WTC11 (cell line): ENCODE measurements around the gene OR5K1. TPM values are rescaled to one million over a fixed set of nuclear protein-coding genes. Genes with fewer than 3 reads are reported as not detected.

Experiments used
- ATAC-seq: fragments of 200-7000 bp; cut with Tn5 transposase; 2 replicates; pipeline ENCODE4 v1.10.0; 2021; ENCODE audit warnings: mild to moderate bottlenecking, moderate library complexity
- Bru-seq: library from RNA; stranded (reverse); fragments of 400-500 nt; gene quantifications from one replicate; lab custom pipeline; 2021; lab: Mats Ljungman, UMichigan
- CTCF ChIA-PET: fragments of 300-600 bp; sonication (Branson Sonifier 250); formaldehyde crosslinking; loops from one replicate; lab custom pipeline; 2021; ENCODE audit warnings: antibody characterized with exemption; lab: Charles Lee
- POLR2A ChIA-PET: fragments of 350-600 bp; sonication (Branson Sonifier 250); formaldehyde crosslinking; loops from one replicate; lab custom pipeline; 2021; ENCODE audit warnings: antibody characterized with exemption; lab: Charles Lee
- DNase-seq: peaks from one replicate; pipeline ENCODE4 v3.0.0; 2021; ENCODE audit warnings: low spot score
- H3K27ac Mint-ChIP-seq: 2 replicates; pipeline ENCODE4 v1.8.0; 2021; ENCODE audit warnings: mixed read lengths
- H3K27me3 Mint-ChIP-seq: 2 replicates; pipeline ENCODE4 v1.8.0; 2021; ENCODE audit warnings: low read depth, mild to moderate bottlenecking, moderate library complexity, mixed read lengths
- H3K36me3 Mint-ChIP-seq: 2 replicates; pipeline ENCODE4 v1.8.0; 2021; ENCODE audit warnings: mixed read lengths
- H3K4me1 Mint-ChIP-seq: 2 replicates; pipeline ENCODE4 v1.8.0; 2022; ENCODE audit warnings: mixed read lengths
- H3K4me3 Mint-ChIP-seq: 2 replicates; pipeline ENCODE4 v1.8.0; 2021; ENCODE audit warnings: mild to moderate bottlenecking, moderate library complexity, mixed read lengths
- H3K9me3 Mint-ChIP-seq: 2 replicates; pipeline ENCODE4 v1.8.0; 2021; ENCODE audit warnings: mixed read lengths
- AR ChIP-seq: fragments of 250-450 bp; sonication (Bioruptor Pico); IDR thresholded peaks from 2 replicates; pipeline ENCODE4 v1.9.0; 2021; ENCODE audit warnings: mild to moderate bottlenecking
- ATF6 ChIP-seq: sonication (generic); formaldehyde crosslinking; IDR thresholded peaks from 2 replicates; pipeline ENCODE4 v1.8.1; 2023; ENCODE audit warnings: mild to moderate bottlenecking, missing genetic modification reagents
- CDX4 ChIP-seq: fragments of 250-450 bp; sonication (Bioruptor Pico); IDR thresholded peaks from 2 replicates; pipeline ENCODE4 v1.9.0; 2021; ENCODE audit warnings: moderate library complexity, mild to moderate bottlenecking, inconsistent platforms, borderline replicate concordance
- E2F5 ChIP-seq: sonication (generic); formaldehyde crosslinking; IDR thresholded peaks from 2 replicates; pipeline ENCODE4 v1.8.1; 2022; ENCODE audit warnings: mild to moderate bottlenecking, moderate library complexity, missing genetic modification reagents
- EMX1 ChIP-seq: fragments of 250-450 bp; sonication (Bioruptor Pico); IDR thresholded peaks from 2 replicates; pipeline ENCODE4 v1.8.0; 2021; ENCODE audit warnings: mild to moderate bottlenecking
- ETV6 ChIP-seq: sonication (generic); formaldehyde crosslinking; IDR thresholded peaks from 2 replicates; pipeline ENCODE4 v1.8.1; 2022; ENCODE audit warnings: mild to moderate bottlenecking, missing genetic modification reagents
- FOXP4 ChIP-seq: sonication (generic); formaldehyde crosslinking; IDR thresholded peaks from 2 replicates; pipeline ENCODE4 v1.8.0; 2022; ENCODE audit warnings: mild to moderate bottlenecking, missing genetic modification reagents
- GABPB1 ChIP-seq: sonication (generic); formaldehyde crosslinking; IDR thresholded peaks from 2 replicates; pipeline ENCODE4 v1.8.1; 2023; ENCODE audit warnings: mild to moderate bottlenecking, missing genetic modification reagents
- HMGXB4 ChIP-seq: sonication (generic); formaldehyde crosslinking; IDR thresholded peaks from 2 replicates; pipeline ENCODE4 v1.8.1; 2023; ENCODE audit warnings: mild to moderate bottlenecking, moderate library complexity, missing genetic modification reagents
- MXD4 ChIP-seq: fragments of 250-450 bp; sonication (Bioruptor Pico); IDR thresholded peaks from 2 replicates; pipeline ENCODE4 v1.8.0; 2021; ENCODE audit warnings: mild to moderate bottlenecking, moderate library complexity, borderline replicate concordance
- NFATC4 ChIP-seq: fragments of 250-450 bp; sonication (Bioruptor Pico); IDR thresholded peaks from 2 replicates; pipeline ENCODE4 v1.9.0; 2021; ENCODE audit warnings: mild to moderate bottlenecking
- PREB ChIP-seq: sonication (generic); formaldehyde crosslinking; IDR thresholded peaks from 2 replicates; pipeline ENCODE4 v1.8.1; 2022; ENCODE audit warnings: mild to moderate bottlenecking, missing genetic modification reagents, moderate library complexity, borderline replicate concordance
- TEAD1 ChIP-seq: sonication (generic); formaldehyde crosslinking; IDR thresholded peaks from 2 replicates; pipeline ENCODE4 v1.8.0; 2022; ENCODE audit warnings: mild to moderate bottlenecking, missing genetic modification reagents
- ZBTB43 ChIP-seq: sonication (generic); formaldehyde crosslinking; IDR thresholded peaks from 2 replicates; pipeline ENCODE4 v1.8.1; 2023; ENCODE audit warnings: mild to moderate bottlenecking, missing genetic modification reagents
- ZNF219 ChIP-seq: sonication (generic); formaldehyde crosslinking; IDR thresholded peaks from 2 replicates; pipeline ENCODE4 v1.8.0; 2023; ENCODE audit warnings: missing genetic modification reagents, mild to moderate bottlenecking, borderline replicate concordance
- ZNF281 ChIP-seq: sonication (generic); formaldehyde crosslinking; IDR thresholded peaks from 2 replicates; pipeline ENCODE4 v1.8.0; 2023; ENCODE audit warnings: mild to moderate bottlenecking, missing genetic modification reagents
- ZNF423 ChIP-seq: fragments of 250-450 bp; sonication (Bioruptor Pico); IDR thresholded peaks from 2 replicates; pipeline ENCODE4 v2.1.2; 2022; ENCODE audit warnings: mild to moderate bottlenecking, moderate library complexity
- long read RNA-seq, 3 experiments: library from RNA in 1 of 3; library from capped mRNA in 1 of 3; library from polyadenylated mRNA in 1 of 3; unstranded in 2 of 3; stranded (forward) in 1 of 3; transcript quantifications; one replicate each; pipeline ENCODE4 v2.0.0, GENCODE V29; 2021
- total RNA-seq: library from RNA; stranded (reverse); gene quantifications from 3 replicates; pipeline ENCODE4 v1.2.3, GENCODE V29; 2021

Gene OR5K1
- total RNA-seq: not detected in 3 replicates
- Bru-seq, nascent RNA: not detected
- long read RNA-seq, experiment 1: 0 reads
- long read RNA-seq, experiment 2: 0 reads
- long read RNA-seq, experiment 3: 0 reads

GRCh38 chr3:98462901-98463300 lies at the start of gene OR5K1:
OR5K1 (plus strand) TSS chr3:98463201; CDS start chr3:98469577, 6,376 bp downstream.
- Mint-ChIP-seq H3K27me3 (no peaks in the 10 kb centered on the region), H3K4me1 (no peaks in the 10 kb centered on the region), H3K4me3 (no peak within 1 kb of the TSS), H3K36me3 (no peaks in the 10 kb centered on the region), H3K27ac (no peak within 1 kb of the TSS), H3K9me3 (peaks cover 14% of the 10 kb centered on the region)
- TF ChIP-seq PREB (no peak), ZNF281 (CRISPR knock-in tag) (no peak)
- ATAC-seq (no peak), DNase-seq (no peak)
- ChIA-PET CTCF (no interaction called here), POLR2A (no interaction called here)

GRCh38 chr3:98432575-98432974 lies 30.4 kb upstream of the OR5K1 start:
- no peaks in the 10 kb centered on the region for H3K27me3 Mint-ChIP-seq
- no peak overlapping the region for H3K27ac Mint-ChIP-seq
- POLR2A ChIA-PET: no interaction called here
- DNase-seq (no peak), ATAC-seq (no peak)
- TF ChIP-seq EMX1 (no peak), MXD4 (no peak), NFATC4 (CRISPR knock-in tag) (no peak), AR (CRISPR knock-in tag) (no peak), ATF6 (CRISPR knock-in tag) (no peak), CDX4 (CRISPR knock-in tag) (no peak), ZNF219 (no peak), ZNF423 (CRISPR knock-in tag) (no peak), GABPB1 (CRISPR knock-in tag) (no peak)
- TF ChIP-seq, all 79 proteins: peak for 0
- Mint-ChIP-seq H3K4me3 (no peak overlapping the region), H3K4me1 (no peaks in the 10 kb centered on the region), H3K36me3 (peaks cover 19% of the 10 kb centered on the region), H3K9me3 (peaks cover 30% of the 10 kb centered on the region)
- CTCF ChIA-PET: no interaction called here

GRCh38 chr3:98433764-98434163 lies 29.2 kb upstream of the OR5K1 start:
- no peak overlapping the region for H3K4me3 Mint-ChIP-seq
- ATAC-seq (no peak), DNase-seq (no peak)
- peaks cover 23% of the 10 kb centered on the region for H3K9me3 Mint-ChIP-seq
- no peak overlapping the region for H3K27ac Mint-ChIP-seq
- ChIA-PET POLR2A (no interaction called here), CTCF (no interaction called here)
- peaks cover 18% of the 10 kb centered on the region for H3K36me3 Mint-ChIP-seq
- no peaks in the 10 kb centered on the region for H3K27me3 Mint-ChIP-seq
- H3K4me1 Mint-ChIP-seq: no peaks in the 10 kb centered on the region
- TF ChIP-seq FOXP4 (CRISPR knock-in tag) (no peak), TEAD1 (CRISPR knock-in tag) (no peak), ZBTB43 (CRISPR knock-in tag) (no peak), ETV6 (CRISPR knock-in tag) (no peak), E2F5 (no peak), HMGXB4 (CRISPR knock-in tag) (no peak)
